Uterus (tissue), 2 donors: Measurements from ENCODE around the gene TRIM54.

Experiments used
- POLR2A ChIP-seq, 2 donors: fragments of 450-650 bp; IDR thresholded peaks; one replicate each; pipeline ENCODE4 v1.6.1; 2016; ENCODE audit warnings: antibody characterized with exemption in 2 of 2, mild to moderate bottlenecking in 1 of 2, moderate library complexity in 1 of 2
- TF ChIP-seq, protein P1 (sequence below), 4 experiments: fragments of 200-600 bp in 2 of 4; fragments of 450-650 bp in 2 of 4; sonication (generic) in 2 of 4; IDR thresholded peaks; one replicate each; pipeline ENCODE4 v1.5.1; 2016 to 2019; ENCODE audit warnings: antibody characterized with exemption in 4 of 4, mild to moderate bottlenecking in 2 of 4, moderate library complexity in 1 of 4

DNA sequence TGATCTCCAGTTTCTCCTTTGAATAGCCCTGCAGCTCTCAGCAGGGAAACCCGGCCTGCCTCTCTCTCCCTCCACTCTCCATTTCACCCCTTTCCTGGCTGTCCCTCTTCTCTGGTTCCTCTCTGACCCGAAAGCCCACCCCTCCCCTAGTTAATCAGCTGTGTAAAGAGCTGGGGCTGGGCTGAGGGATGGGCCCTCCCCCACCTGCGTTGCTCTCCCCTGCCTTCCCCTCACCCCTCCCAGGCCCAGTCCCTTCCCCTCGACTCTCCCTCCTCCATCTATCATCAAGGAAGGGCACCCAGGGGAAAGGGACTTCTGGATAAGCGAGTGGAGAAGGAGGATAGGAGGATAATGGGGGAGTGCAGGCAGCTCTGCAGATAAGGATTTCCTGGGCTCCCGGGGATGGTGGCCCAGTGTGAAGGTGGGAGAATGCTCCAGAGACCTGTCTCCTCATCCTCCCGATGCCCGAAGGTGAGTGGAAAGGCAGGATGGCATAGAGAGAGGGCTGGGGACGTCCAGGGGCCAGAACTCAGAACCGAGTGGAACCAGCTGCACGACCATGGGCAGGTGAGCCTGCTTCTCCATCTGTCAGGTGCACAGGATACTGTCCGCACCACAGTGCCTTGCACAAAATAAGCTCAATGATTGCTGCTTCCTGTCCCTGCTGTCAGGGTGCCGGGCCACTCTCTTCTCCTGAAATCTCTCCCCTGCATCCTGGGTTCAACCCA lies 31.4 kb upstream of the TRIM54 start:
- TF ChIP-seq, protein P1, sequence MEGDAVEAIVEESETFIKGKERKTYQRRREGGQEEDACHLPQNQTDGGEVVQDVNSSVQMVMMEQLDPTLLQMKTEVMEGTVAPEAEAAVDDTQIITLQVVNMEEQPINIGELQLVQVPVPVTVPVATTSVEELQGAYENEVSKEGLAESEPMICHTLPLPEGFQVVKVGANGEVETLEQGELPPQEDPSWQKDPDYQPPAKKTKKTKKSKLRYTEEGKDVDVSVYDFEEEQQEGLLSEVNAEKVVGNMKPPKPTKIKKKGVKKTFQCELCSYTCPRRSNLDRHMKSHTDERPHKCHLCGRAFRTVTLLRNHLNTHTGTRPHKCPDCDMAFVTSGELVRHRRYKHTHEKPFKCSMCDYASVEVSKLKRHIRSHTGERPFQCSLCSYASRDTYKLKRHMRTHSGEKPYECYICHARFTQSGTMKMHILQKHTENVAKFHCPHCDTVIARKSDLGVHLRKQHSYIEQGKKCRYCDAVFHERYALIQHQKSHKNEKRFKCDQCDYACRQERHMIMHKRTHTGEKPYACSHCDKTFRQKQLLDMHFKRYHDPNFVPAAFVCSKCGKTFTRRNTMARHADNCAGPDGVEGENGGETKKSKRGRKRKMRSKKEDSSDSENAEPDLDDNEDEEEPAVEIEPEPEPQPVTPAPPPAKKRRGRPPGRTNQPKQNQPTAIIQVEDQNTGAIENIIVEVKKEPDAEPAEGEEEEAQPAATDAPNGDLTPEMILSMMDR (IDR thresholded peaks at IDR 0.05) = no peak
- TF ChIP-seq POLR2A (IDR thresholded peaks at IDR 0.05) = no peak
